H1 (cell line): ENCODE measurements around the gene SLC22A23. TPM values are rescaled to one million over a fixed set of nuclear protein-coding genes. Genes with fewer than 3 reads are reported as not detected.

Source experiments
- CBX8 ChIP-seq: fragments of 300-800, 300-1000 bp; sonication (generic); IDR thresholded peaks from 2 replicates; pipeline ENCODE4 v1.7.1; 2016; ENCODE audit warnings: low read depth, low read length, borderline replicate concordance
- CTBP2 ChIP-seq: IDR thresholded peaks from 2 replicates; pipeline ENCODE4 v1.7.0; 2011; ENCODE audit warnings: borderline replicate concordance, mild to moderate bottlenecking, moderate library complexity, mixed read lengths, low read length; ENCODE audit not compliant: insufficient read depth, insufficient read length
- GABPA ChIP-seq: IDR thresholded peaks from 2 replicates; pipeline ENCODE4 v1.6.1; 2011; ENCODE audit warnings: mild to moderate bottlenecking, low read length, moderate library complexity, borderline replicate concordance; ENCODE audit not compliant: insufficient read depth
- JUND ChIP-seq: IDR thresholded peaks from 2 replicates; pipeline ENCODE4 v1.6.1; 2011; ENCODE audit warnings: mild to moderate bottlenecking, improper control_type of control experiment, low read length
- KDM1A ChIP-seq: fragments of 200-600, 300-600 bp; sonication (generic); IDR thresholded peaks from 2 replicates; pipeline ENCODE4 v1.7.1; 2016; ENCODE audit warnings: mild to moderate bottlenecking, low read length, borderline replicate concordance
- MAFK ChIP-seq: IDR thresholded peaks from 2 replicates; pipeline ENCODE4 v1.6.1; 2012; ENCODE audit warnings: low read depth, mild to moderate bottlenecking, improper control_type of control experiment, low read length
- MAX ChIP-seq: IDR thresholded peaks from 2 replicates; pipeline ENCODE4 v1.6.1; 2012; ENCODE audit warnings: inconsistent platforms
- NANOG ChIP-seq: IDR thresholded peaks from 2 replicates; pipeline ENCODE4 v1.6.1; 2011; ENCODE audit warnings: low read length, low read depth, mild to moderate bottlenecking, inconsistent platforms; ENCODE audit not compliant: insufficient read depth, poor library complexity, severe bottlenecking
- RBBP5 ChIP-seq: IDR thresholded peaks from 2 replicates; pipeline ENCODE4 v1.7.1; 2012; ENCODE audit warnings: low read depth, mild to moderate bottlenecking, inconsistent platforms, low read length, moderate library complexity, borderline replicate concordance
- RNF2 ChIP-seq: fragments of 200-900, 300-1000 bp; sonication (generic); IDR thresholded peaks from 2 replicates; pipeline ENCODE4 v1.7.1; 2016; ENCODE audit warnings: borderline replicate concordance, low read depth, mild to moderate bottlenecking, antibody characterized with exemption, low read length; ENCODE audit not compliant: poor library complexity, severe bottlenecking; ENCODE audit errors: missing control alignments
- RXRA ChIP-seq: IDR thresholded peaks from 2 replicates; pipeline ENCODE4 v1.6.1; 2011; ENCODE audit warnings: low read depth, mild to moderate bottlenecking, low read length, moderate library complexity; ENCODE audit not compliant: insufficient read depth
- SIN3A ChIP-seq, 2 experiments: IDR thresholded peaks in 1 of 2; conservative IDR thresholded peaks in 1 of 2; 2 replicates each; pipeline ENCODE4 v1.6.1; 2011 to 2012; ENCODE audit warnings: low read length in 2 of 2, improper control_type of control experiment in 1 of 2, low read depth in 1 of 2, mild to moderate bottlenecking in 1 of 2
- SP1 ChIP-seq: IDR thresholded peaks from 2 replicates; pipeline ENCODE4 v1.6.1; 2011; ENCODE audit warnings: low read depth, low read length
- SP4 ChIP-seq: IDR thresholded peaks from 2 replicates; pipeline ENCODE4 v1.6.1; 2012; ENCODE audit warnings: low read length, inconsistent platforms
- SUZ12 ChIP-seq: fragments of 200-600 bp; sonication (generic); IDR thresholded peaks from 2 replicates; pipeline ENCODE4 v1.6.1; 2012; ENCODE audit warnings: mild to moderate bottlenecking, inconsistent platforms, low read length, moderate library complexity, mixed read lengths
- TAF7 ChIP-seq: optimal IDR thresholded peaks from 2 replicates; pipeline ENCODE3; 2011; ENCODE audit warnings: low read depth, mild to moderate bottlenecking, inconsistent platforms, low read length, moderate library complexity, borderline replicate concordance
- TCF12 ChIP-seq: IDR thresholded peaks from 2 replicates; pipeline ENCODE4 v1.6.1; 2011; ENCODE audit warnings: low read depth, mild to moderate bottlenecking, low read length
- TEAD4 ChIP-seq: IDR thresholded peaks from 2 replicates; pipeline ENCODE4 v1.6.1; 2012; ENCODE audit warnings: low read depth, low read length, inconsistent platforms, mixed read lengths
- USF2 ChIP-seq: IDR thresholded peaks from 2 replicates; pipeline ENCODE4 v1.6.1; 2011; ENCODE audit warnings: low read length, improper control_type of control experiment
- polyA plus RNA-seq, 7 experiments: library from polyadenylated mRNA; depleted of rRNA in 3 of 7; stranded (reverse) in 5 of 7; unstranded in 2 of 7; fragments of >200 nt in 5 of 7; fragments of 200-250 nt in 2 of 7; gene quantifications; 1 replicate in 5 of 7; 2 replicates in 1 of 7; 4 replicates in 1 of 7; pipeline versions ENCODE4 v1.2.1 to v1.2.3, GENCODE V29; 2011 to 2013; ENCODE audit warnings: missing spikeins in 2 of 7, mixed read lengths in 2 of 7
- total RNA-seq: library from RNA; stranded (reverse); fragmentation: NEBNext Ultra II Directional; extraction: Animal tissue kit (Norgen Biotek cat#: 25700); gene quantifications from 2 replicates; pipeline ENCODE4 v1.2.1, GENCODE V29; 2021
- TF ChIP-seq, protein P1 (sequence below): IDR thresholded peaks from 2 replicates; pipeline ENCODE4 v1.6.1; 2012; ENCODE audit warnings: inconsistent platforms

Gene SLC22A23
- total and polyA plus RNA-seq, 2 of the 8 experiments (the other 6 are each of a cell fraction or from before 2014, with no cell fraction given), result 9.9 to 38.4 TPM

DNA sequence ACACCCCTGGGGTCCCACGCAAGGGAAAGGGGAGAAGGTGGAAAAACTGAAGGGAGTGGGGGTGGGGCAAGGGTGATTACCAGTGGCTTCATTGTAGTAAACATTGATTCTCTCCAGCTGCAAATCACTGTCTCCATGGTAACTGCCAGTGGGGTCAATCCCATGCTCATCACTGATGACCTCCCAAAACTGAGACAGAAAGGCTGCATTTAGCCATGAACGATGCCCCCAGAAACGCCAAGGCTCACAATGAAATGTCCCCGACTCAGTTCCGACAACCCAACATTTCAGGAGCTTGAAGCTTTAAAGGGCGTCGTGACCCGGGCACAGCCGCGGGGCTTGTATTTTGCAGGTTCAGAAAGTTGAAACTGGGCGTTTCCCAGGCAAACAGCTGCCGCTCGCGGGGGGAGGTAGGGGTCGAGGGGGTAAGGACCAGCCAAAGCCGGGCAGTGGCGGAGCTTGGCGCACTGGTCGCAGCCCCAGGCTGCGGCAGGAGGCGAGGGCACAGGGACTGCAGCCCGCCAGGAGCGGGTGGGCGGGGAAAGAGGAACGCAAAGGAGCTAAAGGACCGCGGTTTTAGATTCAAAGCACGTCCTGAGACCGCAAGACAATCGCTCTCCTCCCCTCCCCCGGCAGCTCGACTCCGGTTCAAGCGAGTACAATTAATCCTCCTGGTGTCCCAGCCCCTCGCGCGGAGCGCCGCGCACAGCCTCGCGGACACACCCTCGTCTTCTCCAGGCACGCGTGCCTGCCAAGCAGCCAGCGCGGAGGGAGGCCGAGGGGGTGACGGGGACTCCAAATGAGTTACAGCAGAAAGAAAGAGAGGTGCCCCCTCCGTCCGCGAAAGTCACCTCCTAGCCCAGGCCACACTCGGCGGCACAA lies 230.1 kb downstream of the SLC22A23 start (continued):
- peak; percentile 50; the same call in 1 of the 2 replicates for TF ChIP-seq MAX
- TF ChIP-seq CBX8, result no peak
- TF ChIP-seq TAF7, result no peak
- no peak for TF ChIP-seq CTBP2
- TF ChIP-seq SP4, result no peak
- TF ChIP-seq NANOG, result no peak
- no peak for TF ChIP-seq JUND
- TF ChIP-seq SIN3A (conservative IDR thresholded peaks at IDR 0.05 in 1 of 2, IDR thresholded peaks at IDR 0.05 in 1 of 2; ENCODE audit: low read depth in 1 of 2, low read length in 2 of 2), result peak; percentile 22 to 31; a peak in 2 of 4 replicates
- no peak for TF ChIP-seq GABPA
- TF ChIP-seq RBBP5, result 0 out of 2 replicates have a peak, but pooled peaks have one; percentile 63
- TF ChIP-seq USF2, result no peak
- TF ChIP-seq RNF2, result no peak
- TF ChIP-seq, protein P1, sequence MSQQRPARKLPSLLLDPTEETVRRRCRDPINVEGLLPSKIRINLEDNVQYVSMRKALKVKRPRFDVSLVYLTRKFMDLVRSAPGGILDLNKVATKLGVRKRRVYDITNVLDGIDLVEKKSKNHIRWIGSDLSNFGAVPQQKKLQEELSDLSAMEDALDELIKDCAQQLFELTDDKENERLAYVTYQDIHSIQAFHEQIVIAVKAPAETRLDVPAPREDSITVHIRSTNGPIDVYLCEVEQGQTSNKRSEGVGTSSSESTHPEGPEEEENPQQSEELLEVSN, result 0 out of 2 replicates have a peak, but pooled peaks have one; percentile 29
- TF ChIP-seq SUZ12, result no peak
- TF ChIP-seq KDM1A, result no peak
- TF ChIP-seq TCF12, result no peak
- no peak for TF ChIP-seq RXRA
- TF ChIP-seq MAFK, result no peak
- TF ChIP-seq TEAD4, result no peak
- TF ChIP-seq SP1, result no peak
